Measurements from ENCODE around the gene NFATC4.
"Not testable (repeated sequence)": the region's sequence is repeated elsewhere in the genome, so short reads cannot be mapped to it uniquely, and the experiment has no call there.

Gene NFATC4

DNA sequence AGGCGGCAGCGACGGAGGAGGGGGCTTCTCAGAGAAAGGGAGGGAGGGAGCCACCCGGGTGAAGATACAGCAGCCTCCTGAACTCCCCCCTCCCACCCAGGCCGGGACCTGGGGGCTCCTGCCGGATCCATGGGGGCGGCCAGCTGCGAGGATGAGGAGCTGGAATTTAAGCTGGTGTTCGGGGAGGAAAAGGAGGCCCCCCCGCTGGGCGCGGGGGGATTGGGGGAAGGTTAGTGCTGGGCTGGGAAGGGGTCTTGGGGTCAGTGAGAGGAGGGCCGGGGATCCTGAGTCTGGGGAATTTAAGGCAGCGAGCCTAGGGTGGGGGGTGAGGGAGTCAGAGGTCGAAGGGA, 203 bp downstream of the NFATC4 start:
- no peak for DNase-seq (ENCODE audit: low spot score)

DNA sequence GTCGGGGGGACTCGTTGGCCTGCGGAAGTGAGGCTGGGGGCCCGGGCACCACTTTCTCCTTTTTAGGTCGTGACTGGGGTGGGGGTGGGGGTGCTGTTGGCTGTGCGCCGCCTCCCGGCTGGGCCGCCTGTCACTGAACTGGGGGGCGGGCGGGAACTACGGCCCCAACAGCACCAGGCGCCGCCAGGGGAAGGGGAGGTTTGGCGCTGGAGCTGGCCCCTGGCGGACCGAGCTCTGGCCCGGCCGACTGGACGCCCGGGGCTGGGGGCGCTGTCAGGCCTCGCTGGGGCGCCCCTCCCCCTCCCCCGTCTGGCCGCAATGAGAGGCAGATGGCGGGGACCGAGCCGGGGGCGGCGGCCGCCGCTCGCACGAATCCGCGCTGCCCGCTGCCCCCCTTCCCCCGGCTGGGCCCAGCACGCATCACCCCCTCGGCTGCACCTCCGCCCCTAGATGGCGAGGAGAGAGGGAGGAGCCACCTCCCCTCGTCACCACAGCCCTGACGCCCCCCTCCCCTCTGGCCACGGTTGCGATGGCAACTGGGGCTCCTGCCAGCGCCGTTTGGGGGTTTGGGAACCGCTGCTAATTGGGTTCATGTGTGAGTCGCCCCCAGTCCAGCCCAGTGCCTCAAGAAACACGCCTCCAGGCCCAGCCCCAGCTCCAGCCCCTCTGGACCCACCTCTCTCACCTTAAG, 723 bp downstream of the NFATC4 start:
- no peak for DNase-seq (ENCODE audit: low spot score)

DNA sequence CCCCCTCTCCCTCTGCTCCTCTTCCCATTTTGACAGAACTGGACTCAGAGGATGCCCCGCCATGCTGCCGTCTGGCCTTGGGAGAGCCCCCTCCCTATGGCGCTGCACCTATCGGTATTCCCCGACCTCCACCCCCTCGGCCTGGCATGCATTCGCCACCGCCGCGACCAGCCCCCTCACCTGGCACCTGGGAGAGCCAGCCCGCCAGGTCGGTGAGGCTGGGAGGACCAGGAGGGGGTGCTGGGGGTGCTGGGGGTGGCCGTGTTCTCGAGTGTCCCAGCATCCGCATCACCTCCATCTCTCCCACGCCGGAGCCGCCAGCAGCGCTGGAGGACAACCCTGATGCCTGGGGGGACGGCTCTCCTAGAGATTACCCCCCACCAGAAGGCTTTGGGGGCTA, 1.5 kb downstream of the NFATC4 start:
- DNase-seq (ENCODE audit: low spot score) = no peak

DNA sequence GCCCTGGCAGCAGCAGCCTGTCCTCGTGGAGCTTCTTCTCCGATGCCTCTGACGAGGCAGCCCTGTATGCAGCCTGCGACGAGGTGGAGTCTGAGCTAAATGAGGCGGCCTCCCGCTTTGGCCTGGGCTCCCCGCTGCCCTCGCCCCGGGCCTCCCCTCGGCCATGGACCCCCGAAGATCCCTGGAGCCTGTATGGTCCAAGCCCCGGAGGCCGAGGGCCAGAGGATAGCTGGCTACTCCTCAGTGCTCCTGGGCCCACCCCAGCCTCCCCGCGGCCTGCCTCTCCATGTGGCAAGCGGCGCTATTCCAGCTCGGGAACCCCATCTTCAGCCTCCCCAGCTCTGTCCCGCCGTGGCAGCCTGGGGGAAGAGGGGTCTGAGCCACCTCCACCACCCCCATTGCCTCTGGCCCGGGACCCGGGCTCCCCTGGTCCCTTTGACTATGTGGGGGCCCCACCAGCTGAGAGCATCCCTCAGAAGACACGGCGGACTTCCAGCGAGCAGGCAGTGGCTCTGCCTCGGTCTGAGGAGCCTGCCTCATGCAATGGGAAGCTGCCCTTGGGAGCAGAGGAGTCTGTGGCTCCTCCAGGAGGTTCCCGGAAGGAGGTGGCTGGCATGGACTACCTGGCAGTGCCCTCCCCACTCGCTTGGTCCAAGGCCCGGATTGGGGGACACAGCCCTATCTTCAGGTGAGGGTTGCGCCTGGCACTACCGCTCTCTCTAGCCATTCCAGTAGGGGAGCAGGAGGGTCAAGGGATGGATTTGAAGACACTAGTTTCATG, 2.1 kb downstream of the NFATC4 start:
- DNase-seq (ENCODE audit: low spot score) = no peak

DNA sequence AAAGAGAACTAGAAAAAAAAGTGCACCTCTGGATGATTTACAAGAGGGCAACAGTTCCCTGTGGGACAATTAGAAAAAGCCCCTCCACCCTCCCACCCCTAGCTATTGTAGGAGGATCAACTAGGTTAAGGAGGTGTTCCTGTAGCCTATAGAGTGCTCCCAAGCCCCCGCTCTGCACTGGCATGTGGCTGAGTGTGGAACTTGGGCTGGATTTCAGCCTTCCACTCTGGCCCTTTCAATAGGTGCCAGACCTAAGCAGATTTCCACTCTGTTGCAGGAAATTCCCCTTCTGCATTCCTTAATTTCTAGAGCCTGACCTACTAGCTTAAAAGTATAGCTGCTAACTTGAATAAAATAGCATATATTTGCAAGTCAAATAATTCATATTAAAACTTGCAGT, 2.8 kb downstream of the NFATC4 start:
- no peak for DNase-seq (ENCODE audit: low spot score)

DNA sequence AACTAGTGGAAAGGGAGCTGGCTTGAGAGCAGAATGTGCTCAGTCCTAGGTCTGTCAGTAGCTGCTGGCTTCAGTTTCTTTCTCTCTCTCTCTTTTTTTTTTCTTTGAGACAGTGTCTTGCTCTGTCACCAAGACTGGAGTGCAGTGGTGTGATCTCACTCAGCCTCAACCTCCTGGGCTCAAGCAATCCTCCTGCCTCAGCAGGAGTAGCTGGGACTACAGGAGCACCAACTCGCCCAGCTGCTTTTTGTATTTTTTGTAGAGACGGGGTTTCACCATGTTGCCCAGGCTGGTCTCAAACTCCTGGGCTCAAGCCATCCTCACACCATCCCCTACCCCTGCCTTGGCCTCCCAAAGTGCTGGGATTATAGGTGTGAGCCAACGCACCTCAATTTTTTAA, 3.6 kb downstream of the NFATC4 start:
- DNase-seq (ENCODE audit: low spot score) = not testable (repeated sequence)

DNA sequence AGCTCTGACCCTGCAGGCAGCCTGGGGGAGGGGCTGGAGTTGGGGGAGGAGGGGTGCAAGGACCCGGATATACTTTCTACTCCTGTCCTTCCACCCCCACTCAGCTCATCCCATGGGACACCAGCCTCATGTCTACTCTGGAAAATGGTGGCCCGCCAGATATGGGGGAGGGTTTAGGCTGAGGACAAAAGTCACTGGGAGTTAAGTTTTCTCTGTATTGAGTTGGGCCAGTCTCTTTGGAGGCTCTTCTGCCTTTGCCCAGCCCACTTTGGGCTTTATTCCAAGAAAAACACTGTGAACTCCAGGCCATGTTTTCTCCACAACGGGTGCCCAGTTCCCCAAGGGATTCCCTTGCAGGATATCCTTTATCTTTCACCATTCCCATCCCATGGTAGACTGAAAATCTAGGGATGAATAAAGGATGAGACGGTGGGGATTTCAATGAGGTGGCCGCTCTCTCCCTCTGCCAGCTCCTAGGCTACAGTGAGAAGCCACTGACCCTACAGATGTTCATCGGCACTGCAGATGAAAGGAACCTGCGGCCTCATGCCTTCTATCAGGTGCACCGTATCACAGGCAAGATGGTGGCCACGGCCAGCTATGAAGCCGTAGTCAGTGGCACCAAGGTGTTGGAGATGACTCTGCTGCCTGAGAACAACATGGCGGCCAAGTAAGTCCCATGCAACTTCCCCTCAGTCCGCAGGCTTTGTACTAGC, 4.9 kb downstream of the NFATC4 start:
- no peak for DNase-seq (ENCODE audit: low spot score)

DNA sequence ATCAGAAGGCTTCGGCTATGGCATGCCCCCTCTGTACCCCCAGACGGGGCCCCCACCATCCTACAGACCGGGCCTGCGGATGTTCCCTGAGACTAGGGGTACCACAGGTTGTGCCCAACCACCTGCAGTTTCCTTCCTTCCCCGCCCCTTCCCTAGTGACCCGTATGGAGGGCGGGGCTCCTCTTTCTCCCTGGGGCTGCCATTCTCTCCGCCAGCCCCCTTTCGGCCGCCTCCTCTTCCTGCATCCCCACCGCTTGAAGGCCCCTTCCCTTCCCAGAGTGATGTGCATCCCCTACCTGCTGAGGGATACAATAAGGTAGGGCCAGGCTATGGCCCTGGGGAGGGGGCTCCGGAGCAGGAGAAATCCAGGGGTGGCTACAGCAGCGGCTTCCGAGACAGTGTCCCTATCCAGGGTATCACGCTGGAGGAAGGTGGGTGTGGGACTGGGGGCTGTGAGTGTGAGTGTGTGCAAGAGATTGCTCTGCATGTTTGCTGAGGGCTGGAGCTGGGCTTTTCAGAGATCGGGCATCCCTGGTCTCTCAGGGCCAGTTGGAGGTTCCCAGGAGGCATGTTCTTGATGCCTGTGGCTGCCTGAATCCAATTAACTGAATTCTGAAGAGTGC, 8.6 kb downstream of the NFATC4 start:
- no peak for DNase-seq (ENCODE audit: low spot score)

DNA sequence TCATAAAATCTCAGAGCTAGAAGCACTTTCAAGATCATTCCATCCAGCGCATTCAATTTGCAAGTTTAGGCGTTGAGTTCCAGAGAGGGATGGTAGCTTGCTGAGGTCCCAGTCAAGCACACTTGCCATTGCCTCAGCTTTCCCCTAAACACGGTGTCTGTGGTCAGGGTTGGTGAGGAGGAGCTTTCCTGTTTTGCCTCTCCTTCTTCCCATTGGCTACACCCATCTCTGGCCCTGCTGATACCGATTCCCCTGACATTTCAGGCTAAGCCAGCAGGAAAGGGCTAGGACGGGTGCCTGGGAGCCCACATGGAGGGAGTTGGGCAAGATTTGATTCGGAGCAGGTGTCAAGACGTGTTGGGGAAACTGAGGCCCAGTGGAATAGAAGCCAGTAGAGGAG, 9.1 kb downstream of the NFATC4 start:
- no peak for DNase-seq (ENCODE audit: low spot score)

DNA sequence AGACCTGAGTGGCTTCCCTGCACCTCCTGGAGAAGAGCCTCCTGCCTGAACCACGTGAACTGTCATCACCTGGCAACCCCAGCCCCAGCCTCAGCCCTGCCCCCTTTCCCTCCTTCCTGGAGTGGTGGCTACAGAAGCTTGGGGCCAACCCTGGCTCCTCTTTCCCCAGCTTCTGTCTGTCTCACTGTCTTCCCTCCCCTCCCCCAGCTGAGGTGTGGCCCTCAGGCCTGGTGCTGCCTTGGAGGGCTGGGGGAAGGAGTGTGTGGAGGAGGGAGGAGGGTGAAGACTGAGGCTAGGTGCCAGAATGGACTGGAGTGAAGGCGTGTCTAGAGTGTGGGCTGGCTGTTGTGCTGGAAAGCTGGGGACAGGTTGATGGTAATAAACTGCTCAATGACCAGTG, 9.7 kb downstream of the NFATC4 start:
- DNase-seq (ENCODE audit: low spot score) = no peak

DNA sequence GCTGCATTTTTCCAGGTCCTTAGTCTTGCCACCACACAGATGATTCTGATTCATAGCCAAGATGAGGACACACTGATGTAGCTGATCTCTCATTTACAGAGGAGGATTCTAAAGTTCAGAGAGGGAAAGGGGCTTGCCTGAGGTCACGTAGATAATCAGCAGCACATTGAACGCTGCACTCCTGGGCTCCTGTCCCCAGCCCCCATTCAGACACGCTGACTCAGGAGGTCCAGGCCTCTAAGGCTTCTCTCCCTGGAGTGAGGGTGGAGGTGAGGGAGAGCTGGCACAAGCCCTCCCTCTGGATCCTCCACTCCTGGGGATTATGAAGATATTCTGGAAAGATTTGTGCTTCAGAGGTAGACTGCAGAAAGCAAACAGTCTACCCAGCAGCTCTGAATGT, 10.3 kb downstream of the NFATC4 start:
- no peak for DNase-seq (ENCODE audit: low spot score)

DNA sequence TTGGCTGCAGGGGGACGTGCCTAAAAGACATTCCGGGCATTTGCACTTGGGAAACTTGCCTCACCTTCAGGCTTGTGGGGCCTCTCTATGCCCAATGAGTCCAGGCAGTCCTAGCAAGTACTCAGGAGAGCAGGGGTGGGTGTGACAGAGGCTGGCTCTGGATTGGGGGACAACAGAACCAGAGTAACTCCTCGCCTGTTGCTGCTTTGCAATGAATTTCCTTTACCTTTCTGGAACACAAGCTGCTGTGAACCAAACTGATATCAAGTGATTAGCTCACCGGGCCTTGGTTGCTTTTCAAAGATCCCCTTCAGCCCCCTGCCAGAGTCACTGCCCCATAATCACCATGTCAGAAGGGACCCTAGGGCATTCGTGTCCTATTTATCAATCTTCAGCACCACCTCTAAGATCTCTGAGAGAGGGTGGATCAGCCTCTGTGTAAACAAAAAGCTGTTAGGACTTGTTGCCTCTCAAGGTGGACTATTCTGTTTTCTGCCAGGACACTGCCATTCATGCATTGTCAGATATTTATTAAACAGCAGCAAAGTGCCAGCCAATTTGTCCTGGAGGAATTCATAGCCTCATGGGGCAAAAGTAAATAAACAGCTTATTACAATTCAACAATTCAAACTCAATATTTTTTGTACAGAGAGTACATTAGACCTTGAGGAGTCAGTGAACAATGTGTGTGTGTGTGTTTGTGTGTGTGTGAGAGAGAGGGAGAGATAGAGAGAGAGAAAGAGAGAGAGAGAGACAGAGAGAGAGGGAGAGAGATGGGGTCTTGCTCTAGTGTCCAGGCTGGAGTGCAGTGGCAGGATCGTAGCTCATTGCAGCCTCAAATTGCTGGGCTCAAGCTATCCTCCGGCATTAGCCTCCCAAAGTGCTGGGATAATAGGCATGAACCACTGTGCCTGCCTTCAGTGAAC, 11.3 kb downstream of the NFATC4 start:
- no peak for DNase-seq (ENCODE audit: low spot score)

DNA sequence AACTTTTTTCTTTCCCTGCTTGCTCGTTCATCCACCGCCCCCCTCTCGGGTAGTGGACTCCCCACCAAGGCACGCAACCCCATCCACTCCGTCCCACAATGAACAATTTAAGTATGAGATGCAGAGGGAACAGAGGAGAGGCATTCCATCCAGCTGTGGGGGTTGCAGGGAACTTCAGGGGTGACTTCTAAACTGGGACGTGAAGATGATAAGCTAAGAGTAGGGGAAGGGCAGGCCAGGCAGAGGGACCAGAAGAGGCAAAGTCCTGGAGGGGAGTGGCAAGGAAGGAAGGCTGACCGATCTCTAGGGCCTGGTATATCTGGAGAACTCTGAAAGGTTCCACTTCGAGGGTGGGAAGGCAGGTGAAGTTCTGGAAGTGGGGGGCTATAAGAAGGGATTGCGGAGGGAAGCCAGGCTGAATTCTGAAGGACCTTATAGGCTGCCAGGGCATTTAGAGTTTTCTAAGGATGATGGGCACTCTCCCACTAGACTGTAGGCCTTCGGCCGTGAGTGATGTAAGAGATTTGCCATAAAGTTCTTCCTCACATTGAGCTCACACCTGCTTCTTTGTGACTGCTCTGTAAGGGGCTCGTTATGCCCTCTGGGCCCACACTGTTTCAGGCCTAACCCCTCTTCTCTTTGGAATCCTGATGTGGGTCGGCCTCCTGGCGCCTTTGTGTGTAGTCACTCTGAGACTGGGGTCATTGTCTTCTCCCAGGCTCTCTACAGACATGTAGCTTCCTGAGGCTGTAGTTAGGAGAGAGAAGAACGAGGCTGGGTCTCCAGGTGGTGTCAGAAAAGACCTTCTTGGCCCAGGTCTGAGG, 12.1 kb downstream of the NFATC4 start:
- DNase-seq (ENCODE audit: low spot score) = no peak

DNA sequence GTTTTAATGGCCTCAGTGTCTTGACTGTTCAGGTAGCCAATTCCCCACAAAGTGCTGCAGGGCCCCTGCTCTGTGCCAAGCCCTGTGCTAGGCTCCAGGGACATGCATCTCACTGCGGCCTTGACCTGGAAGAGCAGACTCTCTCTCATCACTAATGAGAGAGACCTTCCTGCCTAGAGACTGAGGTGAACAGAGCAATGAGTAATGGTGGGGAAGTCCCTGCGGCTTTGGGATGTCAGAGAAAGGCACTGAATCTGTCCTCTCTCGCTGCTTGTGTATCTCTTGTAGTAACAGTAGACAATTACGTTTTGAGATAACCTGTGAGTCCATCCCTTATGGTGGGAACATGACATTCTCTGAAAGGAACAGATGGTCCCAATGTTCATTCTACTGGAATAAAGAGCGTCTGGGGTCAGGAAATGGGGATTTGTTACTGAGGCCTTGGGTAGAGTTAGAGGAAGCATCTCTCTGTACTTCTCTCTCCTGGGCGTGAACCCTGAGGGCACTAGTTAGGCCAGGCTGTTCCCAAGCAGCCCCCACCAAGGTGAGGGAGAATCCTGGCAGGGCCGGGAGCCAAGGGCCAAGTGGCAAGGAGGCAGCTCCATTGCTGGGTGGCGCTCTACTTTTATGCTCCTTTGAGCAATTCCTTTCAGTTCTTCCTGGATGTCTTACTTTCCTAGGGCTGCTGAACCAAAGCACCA, 13.5 kb downstream of the NFATC4 start:
- DNase-seq (ENCODE audit: low spot score) = no peak

DNA sequence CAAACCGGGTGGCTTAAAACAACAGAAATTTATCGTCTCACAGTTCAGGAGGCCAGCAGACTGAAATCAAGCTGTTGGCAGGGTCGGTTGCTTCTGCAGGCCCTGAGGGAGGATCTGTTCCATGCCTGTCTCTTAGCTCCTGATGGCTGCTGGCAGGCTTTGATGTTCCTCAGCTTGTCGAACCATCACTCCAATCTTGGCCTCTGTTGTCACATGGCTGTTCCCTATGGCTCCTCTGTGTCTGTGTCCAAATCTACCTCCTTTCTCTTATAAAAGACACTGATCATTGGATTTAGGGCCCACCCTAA, 14.0 kb downstream of the NFATC4 start:
- DNase-seq (ENCODE audit: low spot score) = no peak

DNA sequence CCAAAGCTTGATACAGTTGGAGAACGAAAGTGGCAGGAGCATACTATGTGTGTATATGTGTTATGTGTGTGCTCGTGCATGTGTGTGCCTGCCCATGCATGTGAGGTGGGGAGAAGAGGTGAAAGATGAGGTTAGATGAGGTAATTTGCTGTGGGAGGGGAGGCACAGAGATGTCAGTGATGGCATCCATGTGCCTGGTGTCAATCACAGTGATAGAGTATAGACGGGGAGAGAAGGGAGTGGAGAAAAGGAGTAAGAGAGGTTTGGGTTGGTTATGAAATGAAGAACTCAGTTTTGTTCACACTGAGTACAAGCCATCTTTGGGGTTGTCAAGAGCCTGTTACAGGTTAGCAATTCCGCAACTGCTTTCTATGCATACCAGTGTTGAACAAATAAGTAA, 16.2 kb downstream of the NFATC4 start:
- DNase-seq (ENCODE audit: low spot score) = no peak

DNA sequence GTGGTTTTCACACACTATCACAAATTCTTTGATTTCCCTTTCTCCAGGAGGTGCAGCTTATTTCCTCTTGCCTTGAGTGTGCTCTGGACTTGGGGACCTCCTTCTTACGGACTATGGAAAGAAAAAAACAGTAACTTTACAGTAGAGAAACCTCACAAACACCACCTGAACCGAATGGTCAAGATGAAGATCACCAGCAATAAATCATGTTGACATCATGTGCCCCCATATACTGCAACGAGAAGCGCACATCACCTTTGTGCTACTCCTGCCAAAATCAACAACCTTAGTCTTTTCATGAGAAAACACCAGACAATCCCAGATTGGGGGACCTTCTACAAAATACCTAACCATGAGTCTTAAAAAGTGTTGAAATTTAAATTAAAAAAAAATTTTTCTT, 17.5 kb downstream of the NFATC4 start:
- no peak for DNase-seq (ENCODE audit: low spot score)

DNA sequence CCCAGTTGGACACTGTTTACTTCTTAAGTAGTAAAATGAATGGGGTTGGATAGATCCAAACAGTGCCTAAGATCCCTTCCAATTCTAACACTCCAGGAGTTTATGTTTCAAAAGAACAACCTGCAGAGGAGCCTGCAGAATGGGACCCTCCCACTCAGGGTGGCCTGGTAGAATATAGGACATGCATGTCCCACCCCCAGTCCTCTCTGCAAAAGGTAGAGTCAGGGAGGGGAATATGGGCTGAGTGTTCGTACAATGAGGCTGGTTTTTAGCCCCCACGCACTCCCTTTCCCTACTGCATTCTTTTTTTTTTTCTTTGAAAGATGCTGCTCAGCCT, 19.0 kb downstream of the NFATC4 start:
- no peak for DNase-seq (ENCODE audit: low spot score)

DNA sequence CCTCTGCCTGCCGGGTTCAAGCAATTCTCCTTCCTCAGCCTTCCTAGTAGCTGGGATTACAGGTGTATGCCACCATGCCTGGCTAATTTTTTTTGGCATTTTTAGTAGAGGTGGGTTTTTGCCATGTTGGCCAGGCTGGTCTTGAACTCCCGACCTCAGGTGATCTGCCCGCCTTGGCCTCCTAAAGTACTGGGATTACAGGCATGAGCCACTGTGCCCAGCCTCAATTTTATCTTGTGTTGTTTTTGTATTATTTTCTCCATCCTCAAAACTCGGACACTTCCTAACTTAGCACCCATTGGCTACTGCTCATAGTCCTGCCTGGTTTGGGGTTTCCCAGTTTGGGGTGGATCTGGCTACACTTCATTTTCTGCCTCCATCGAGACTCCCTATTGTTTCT, 19.6 kb downstream of the NFATC4 start:
- not testable (repeated sequence) for DNase-seq (ENCODE audit: low spot score)

DNA sequence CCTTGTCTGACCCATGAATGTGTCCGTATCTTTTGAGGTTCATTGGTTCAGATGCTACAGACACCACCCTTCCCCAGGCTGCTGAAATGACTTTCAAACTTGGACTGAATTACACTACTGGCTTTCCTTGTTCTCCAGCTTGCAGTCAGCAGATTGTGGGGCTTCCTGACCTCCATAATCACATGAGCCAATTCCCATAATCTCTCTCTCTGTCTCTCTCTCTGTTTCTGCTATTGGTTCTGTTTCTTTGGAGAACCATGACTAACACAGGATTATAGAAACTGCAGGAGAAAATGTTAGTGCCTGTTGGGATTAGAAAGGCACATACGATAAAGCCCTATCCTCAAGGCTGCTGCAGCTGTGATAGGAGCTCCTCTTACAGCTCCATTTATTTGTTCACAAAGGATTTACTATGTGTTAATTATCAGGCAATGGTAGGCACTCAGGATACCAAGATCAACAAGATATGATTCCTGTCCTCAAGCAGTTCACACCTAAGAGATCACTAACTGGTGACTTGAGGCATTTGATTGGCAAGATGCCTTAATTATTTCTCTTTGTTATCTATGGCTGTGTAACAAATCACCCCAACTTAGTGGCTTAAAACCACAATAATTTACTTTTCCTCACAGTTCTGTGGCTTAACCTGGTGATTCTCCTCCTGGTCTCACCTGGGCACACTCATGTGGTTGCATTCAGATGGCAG, 20.6 kb downstream of the NFATC4 start:
- no peak for DNase-seq (ENCODE audit: low spot score)
